Uterus (tissue), 2 donors: ENCODE results near the gene CHKA.

Source experiments
- POLR2A ChIP-seq, 2 donors: fragments of 450-650 bp; IDR thresholded peaks; one replicate each; pipeline ENCODE4 v1.6.1; 2016; ENCODE audit warnings: antibody characterized with exemption in 2 of 2, mild to moderate bottlenecking in 1 of 2, moderate library complexity in 1 of 2
- TF ChIP-seq, protein P1 (sequence below), 4 experiments: fragments of 200-600 bp in 2 of 4; fragments of 450-650 bp in 2 of 4; sonication (generic) in 2 of 4; IDR thresholded peaks; one replicate each; pipeline ENCODE4 v1.5.1; 2016 to 2019; ENCODE audit warnings: antibody characterized with exemption in 4 of 4, mild to moderate bottlenecking in 2 of 4, moderate library complexity in 1 of 4

DNA sequence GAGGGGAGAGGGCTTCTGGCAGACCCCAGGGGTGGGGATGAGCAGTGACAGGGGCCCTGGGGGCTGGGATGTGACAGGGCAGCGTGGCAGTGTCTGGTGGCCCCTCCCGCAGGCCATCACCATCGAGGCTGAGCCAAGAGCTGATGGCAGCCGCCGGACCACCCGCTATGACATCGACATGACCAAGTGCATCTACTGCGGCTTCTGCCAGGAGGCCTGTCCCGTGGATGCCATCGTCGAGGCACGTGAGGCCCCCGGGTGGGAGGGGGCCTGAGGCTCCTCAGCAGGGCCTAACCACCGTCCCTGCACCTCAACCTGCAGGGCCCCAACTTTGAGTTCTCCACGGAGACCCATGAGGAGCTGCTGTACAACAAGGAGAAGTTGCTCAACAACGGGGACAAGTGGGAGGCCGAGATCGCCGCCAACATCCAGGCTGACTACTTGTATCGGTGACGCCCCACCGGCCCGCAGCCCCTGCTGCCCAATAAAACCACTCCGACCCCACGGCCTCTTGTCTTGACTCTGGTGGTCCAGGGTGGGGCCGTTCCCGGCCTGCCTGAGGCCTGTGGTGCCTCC, 85.0 kb downstream of the CHKA start:
- no peak for TF ChIP-seq POLR2A (IDR thresholded peaks at IDR 0.05)
- TF ChIP-seq, protein P1, sequence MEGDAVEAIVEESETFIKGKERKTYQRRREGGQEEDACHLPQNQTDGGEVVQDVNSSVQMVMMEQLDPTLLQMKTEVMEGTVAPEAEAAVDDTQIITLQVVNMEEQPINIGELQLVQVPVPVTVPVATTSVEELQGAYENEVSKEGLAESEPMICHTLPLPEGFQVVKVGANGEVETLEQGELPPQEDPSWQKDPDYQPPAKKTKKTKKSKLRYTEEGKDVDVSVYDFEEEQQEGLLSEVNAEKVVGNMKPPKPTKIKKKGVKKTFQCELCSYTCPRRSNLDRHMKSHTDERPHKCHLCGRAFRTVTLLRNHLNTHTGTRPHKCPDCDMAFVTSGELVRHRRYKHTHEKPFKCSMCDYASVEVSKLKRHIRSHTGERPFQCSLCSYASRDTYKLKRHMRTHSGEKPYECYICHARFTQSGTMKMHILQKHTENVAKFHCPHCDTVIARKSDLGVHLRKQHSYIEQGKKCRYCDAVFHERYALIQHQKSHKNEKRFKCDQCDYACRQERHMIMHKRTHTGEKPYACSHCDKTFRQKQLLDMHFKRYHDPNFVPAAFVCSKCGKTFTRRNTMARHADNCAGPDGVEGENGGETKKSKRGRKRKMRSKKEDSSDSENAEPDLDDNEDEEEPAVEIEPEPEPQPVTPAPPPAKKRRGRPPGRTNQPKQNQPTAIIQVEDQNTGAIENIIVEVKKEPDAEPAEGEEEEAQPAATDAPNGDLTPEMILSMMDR (IDR thresholded peaks at IDR 0.05) = no peak
